ENCODE measurements around the gene ITGB4.

DNA sequence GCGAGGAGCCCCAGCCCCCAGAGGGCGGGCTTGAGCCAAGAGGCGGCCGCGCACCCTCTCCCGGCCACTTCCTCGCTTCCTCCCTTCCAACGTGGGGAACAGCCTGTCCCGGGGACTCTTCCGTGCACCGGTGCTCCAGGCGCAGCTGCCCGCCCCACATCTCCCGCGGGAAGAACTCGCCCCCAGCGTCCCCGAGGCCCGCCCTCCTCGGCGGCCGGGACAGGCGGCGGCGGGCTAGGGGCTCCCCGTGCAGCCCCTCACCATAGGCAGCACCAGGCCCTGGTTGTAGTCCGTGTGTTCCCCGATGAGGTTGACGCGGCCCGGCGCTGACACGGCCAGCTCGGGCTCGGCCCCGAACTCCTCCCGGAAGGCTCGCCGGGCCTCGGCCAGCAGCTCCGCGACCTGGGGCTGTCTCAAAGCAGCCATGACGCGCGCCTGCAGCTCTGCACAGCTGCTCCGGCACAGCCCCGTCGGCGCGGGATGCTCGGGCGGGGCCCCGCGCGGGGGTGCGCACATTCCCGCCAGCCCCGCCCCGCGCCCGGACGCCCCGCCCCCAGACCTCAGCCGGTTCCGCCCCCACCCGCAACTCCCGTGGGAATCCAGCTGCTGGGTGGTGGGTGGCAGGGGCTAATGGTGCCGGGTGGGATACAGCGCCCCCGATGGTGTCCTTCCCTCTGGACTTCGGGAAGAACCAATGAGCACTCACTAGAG, 43.6 kb downstream of the ITGB4 start, which contains the start of gene GALK1:
- TF ChIP-seq, protein P1, sequence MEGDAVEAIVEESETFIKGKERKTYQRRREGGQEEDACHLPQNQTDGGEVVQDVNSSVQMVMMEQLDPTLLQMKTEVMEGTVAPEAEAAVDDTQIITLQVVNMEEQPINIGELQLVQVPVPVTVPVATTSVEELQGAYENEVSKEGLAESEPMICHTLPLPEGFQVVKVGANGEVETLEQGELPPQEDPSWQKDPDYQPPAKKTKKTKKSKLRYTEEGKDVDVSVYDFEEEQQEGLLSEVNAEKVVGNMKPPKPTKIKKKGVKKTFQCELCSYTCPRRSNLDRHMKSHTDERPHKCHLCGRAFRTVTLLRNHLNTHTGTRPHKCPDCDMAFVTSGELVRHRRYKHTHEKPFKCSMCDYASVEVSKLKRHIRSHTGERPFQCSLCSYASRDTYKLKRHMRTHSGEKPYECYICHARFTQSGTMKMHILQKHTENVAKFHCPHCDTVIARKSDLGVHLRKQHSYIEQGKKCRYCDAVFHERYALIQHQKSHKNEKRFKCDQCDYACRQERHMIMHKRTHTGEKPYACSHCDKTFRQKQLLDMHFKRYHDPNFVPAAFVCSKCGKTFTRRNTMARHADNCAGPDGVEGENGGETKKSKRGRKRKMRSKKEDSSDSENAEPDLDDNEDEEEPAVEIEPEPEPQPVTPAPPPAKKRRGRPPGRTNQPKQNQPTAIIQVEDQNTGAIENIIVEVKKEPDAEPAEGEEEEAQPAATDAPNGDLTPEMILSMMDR (IDR thresholded peaks at IDR 0.05): peak; percentile 60
- TF ChIP-seq EZH2phosphoT487 (IDR thresholded peaks at IDR 0.05) (no peak), EZH2 (IDR thresholded peaks at IDR 0.05) (peak; percentile 24)

Data from neural progenitor cell (in vitro differentiated cells).